ENCODE results near the gene ALG11.

The ALG11 gene

GRCh38 chr13:51997641-51998330 lies 14.4 kb upstream of the ALG11 start:
- no peak for DNase-seq (ENCODE audit: low read depth in 1 of 2, low spot score in 1 of 2)

- DNase-seq (ENCODE audit: low read depth in 1 of 2, low spot score in 1 of 2): no peak
Observed at GRCh38 chr13:51998723-51999509, 13.3 kb upstream of the ALG11 start.

- DNase-seq (ENCODE audit: low read depth in 1 of 2, low spot score in 1 of 2): no peak
Observed at GRCh38 chr13:51999510-51999911, 12.7 kb upstream of the ALG11 start.

- DNase-seq (ENCODE audit: low read depth in 1 of 2, low spot score in 1 of 2): no peak
Observed at GRCh38 chr13:51999921-52000320, 12.3 kb upstream of the ALG11 start.

GRCh38 chr13:52001120-52001731 lies 11.0 kb upstream of the ALG11 start:
- no peak for DNase-seq (ENCODE audit: low read depth in 1 of 2, low spot score in 1 of 2)

GRCh38 chr13:52002361-52002760 lies 9.8 kb upstream of the ALG11 start:
- no peak for DNase-seq (ENCODE audit: low read depth in 1 of 2, low spot score in 1 of 2)

GRCh38 chr13:52003541-52003940 lies 8.7 kb upstream of the ALG11 start:
- no peak for DNase-seq (ENCODE audit: low read depth in 1 of 2, low spot score in 1 of 2)

GRCh38 chr13:52004511-52005170 lies 7.6 kb upstream of the ALG11 start:
- DNase-seq (ENCODE audit: low read depth in 1 of 2, low spot score in 1 of 2): no peak

- DNase-seq (ENCODE audit: low read depth in 1 of 2, low spot score in 1 of 2): no peak
Observed at GRCh38 chr13:52005841-52006522, 6.2 kb upstream of the ALG11 start.

- no peak for DNase-seq (ENCODE audit: low read depth in 1 of 2, low spot score in 1 of 2)
Observed at GRCh38 chr13:52006523-52007245, 5.5 kb upstream of the ALG11 start.

GRCh38 chr13:52009946-52010345 lies 2.3 kb upstream of the ALG11 start:
- DNase-seq (ENCODE audit: low read depth in 1 of 2, low spot score in 1 of 2): no peak

- no peak for DNase-seq (ENCODE audit: low read depth in 1 of 2, low spot score in 1 of 2)
Observed at GRCh38 chr13:52010890-52011631, 1.1 kb upstream of the ALG11 start, which contains the start of gene ATP7B. Gene ATP7B, minus strand, starts transcription at chr13:52011450. Its CDS starts 113 bp downstream, at chr13:52011337.

GRCh38 chr13:52012512-52012836 lies 276 bp downstream of the ALG11 start:
- DNase-seq (ENCODE audit: low read depth in 1 of 2, low spot score in 1 of 2): no peak

- no peak for DNase-seq (ENCODE audit: low read depth in 1 of 2, low spot score in 1 of 2)
Observed at GRCh38 chr13:52016296-52016695, 4.1 kb downstream of the ALG11 start.

GRCh38 chr13:52020191-52020590 lies 8.0 kb downstream of the ALG11 start:
- no peak for DNase-seq (ENCODE audit: low read depth in 1 of 2, low spot score in 1 of 2)

GRCh38 chr13:52022356-52022755 lies 10.2 kb downstream of the ALG11 start:
- DNase-seq (ENCODE audit: low read depth in 1 of 2, low spot score in 1 of 2): no peak

GRCh38 chr13:52024481-52024880 lies 12.3 kb downstream of the ALG11 start, which contains the start of gene UTP14C:
Gene UTP14C, plus strand, starts transcription at chr13:52024691. Its CDS starts 4,114 bp downstream, at chr13:52028805.
- DNase-seq (ENCODE audit: low read depth in 1 of 2, low spot score in 1 of 2): no peak

GRCh38 chr13:52025475-52026245 lies 13.5 kb downstream of the ALG11 start:
- no peak for DNase-seq (ENCODE audit: low read depth in 1 of 2, low spot score in 1 of 2)

- DNase-seq (ENCODE audit: low read depth in 1 of 2, low spot score in 1 of 2): no peak
Observed at GRCh38 chr13:52026246-52026626, 14.0 kb downstream of the ALG11 start.
